ENCODE results near the gene CD164L2.

Gene CD164L2

GRCh38 chr1:27412502-27412901, 29.4 kb upstream of the CD164L2 start (continued):
- TF ChIP-seq, protein P1, sequence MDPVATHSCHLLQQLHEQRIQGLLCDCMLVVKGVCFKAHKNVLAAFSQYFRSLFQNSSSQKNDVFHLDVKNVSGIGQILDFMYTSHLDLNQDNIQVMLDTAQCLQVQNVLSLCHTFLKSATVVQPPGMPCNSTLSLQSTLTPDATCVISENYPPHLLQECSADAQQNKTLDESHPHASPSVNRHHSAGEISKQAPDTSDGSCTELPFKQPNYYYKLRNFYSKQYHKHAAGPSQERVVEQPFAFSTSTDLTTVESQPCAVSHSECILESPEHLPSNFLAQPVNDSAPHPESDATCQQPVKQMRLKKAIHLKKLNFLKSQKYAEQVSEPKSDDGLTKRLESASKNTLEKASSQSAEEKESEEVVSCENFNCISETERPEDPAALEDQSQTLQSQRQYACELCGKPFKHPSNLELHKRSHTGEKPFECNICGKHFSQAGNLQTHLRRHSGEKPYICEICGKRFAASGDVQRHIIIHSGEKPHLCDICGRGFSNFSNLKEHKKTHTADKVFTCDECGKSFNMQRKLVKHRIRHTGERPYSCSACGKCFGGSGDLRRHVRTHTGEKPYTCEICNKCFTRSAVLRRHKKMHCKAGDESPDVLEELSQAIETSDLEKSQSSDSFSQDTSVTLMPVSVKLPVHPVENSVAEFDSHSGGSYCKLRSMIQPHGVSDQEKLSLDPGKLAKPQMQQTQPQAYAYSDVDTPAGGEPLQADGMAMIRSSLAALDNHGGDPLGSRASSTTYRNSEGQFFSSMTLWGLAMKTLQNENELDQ (tag by site-specific recombination; IDR thresholded peaks at IDR 0.05; ENCODE audit: low read depth), result no peak
- TF ChIP-seq ZNF518A (tag by site-specific recombination; conservative IDR thresholded peaks at IDR 0.05; ENCODE audit: low read depth) (no peak), ZBTB21 (tag by site-specific recombination; IDR thresholded peaks at IDR 0.05) (no peak), ZNF529 (tag by site-specific recombination; IDR thresholded peaks at IDR 0.05; ENCODE audit: insufficient replicate concordance) (no peak), ZNF776 (tag by site-specific recombination; IDR thresholded peaks at IDR 0.05; ENCODE audit: borderline replicate concordance) (no peak)

GRCh38 chr1:27410709-27411108, 27.6 kb upstream of the CD164L2 start:
- Histone ChIP-seq H3K36me3 (ENCODE audit: control insufficient read depth in 2 of 2, insufficient read depth in 1 of 2, low read length in 2 of 2) (peaks cover 11 to 86% of the 10 kb centered on the region in 2 experiments), H3K4me1 (ENCODE audit: control insufficient read depth, insufficient read depth, low read length) (no peaks in the 10 kb centered on the region), H3K27ac (ENCODE audit: extremely low read depth, low read depth, low read length) (no peak overlapping the region), H3K9me3 (ENCODE audit: control insufficient read depth, insufficient read depth, low read depth, low read length) (no peaks in the 10 kb centered on the region), H3K4me3 (ENCODE audit: low read depth, low read length) (no peak overlapping the region)
- ChIA-PET CTCF (interaction anchor here (1.9 kb wide), 1 partner anchor 197 kb away, joined by 22 read pairs; no protein-coding TSS in a partner anchor), POLR2A (interaction anchor here (1.5 kb wide), 1 partner anchor 79 kb away, joined by 5 read pairs; the partner anchor contains the start of gene WASF2)
- TF ChIP-seq ZNF394 (tag by site-specific recombination; IDR thresholded peaks at IDR 0.05; ENCODE audit: borderline replicate concordance) (peak; percentile 28; the same call in 1 of the 2 replicates), GLI2 (tag by site-specific recombination; IDR thresholded peaks at IDR 0.05; ENCODE audit: borderline replicate concordance, low read depth) (no peak)

DNA sequence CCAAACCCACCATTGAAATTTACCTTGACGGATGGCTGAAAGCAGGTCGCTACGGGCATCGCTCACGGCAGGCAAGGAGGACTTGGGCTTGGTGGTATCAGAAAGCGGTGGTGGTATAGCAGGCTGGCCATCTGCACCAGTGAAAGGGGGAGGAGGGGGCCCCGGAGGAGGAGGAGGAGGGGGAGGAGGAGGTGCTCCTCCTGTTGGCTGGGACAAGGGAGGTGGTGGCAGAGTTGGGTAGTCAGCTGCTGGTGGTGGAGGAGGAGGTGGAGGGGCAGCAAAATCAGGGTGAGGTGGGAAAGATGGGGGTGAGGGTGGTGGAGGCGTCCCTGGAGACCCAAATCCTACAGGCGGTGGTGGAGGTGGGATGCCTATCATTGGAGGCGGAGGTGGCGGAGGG, 26.5 kb upstream of the CD164L2 start:
- ChIA-PET POLR2A (interaction anchor here (1.5 kb wide), 1 partner anchor 80 kb away, joined by 5 read pairs; the partner anchor contains the start of gene WASF2), CTCF (no interaction called here)
- no peak overlapping the region for H3K4me3 ChIP-seq (ENCODE audit: low read depth, low read length)
- no peak overlapping the region for H3K27ac ChIP-seq (ENCODE audit: extremely low read depth, low read depth, low read length)
- peaks cover 6 to 79% of the 10 kb centered on the region in 2 experiments; a peak in 2 of 3 replicates for H3K36me3 ChIP-seq (ENCODE audit: control insufficient read depth in 2 of 2, insufficient read depth in 1 of 2, low read length in 2 of 2)
- H3K4me1 ChIP-seq (ENCODE audit: control insufficient read depth, insufficient read depth, low read length), result no peaks in the 10 kb centered on the region
- TF ChIP-seq ZNF639 (tag by site-specific recombination; IDR thresholded peaks at IDR 0.05) (no peak), ZNF248 (tag by site-specific recombination; IDR thresholded peaks at IDR 0.05) (no peak), ZNF146 (tag by site-specific recombination; IDR thresholded peaks at IDR 0.05) (no peak), ZNF37A (tag by site-specific recombination; IDR thresholded peaks at IDR 0.05) (no peak), ZNF488 (tag by site-specific recombination; IDR thresholded peaks at IDR 0.05) (no peak), FEZF1 (tag by site-specific recombination; IDR thresholded peaks at IDR 0.05) (no peak), ZFHX2 (tag by site-specific recombination; conservative IDR thresholded peaks at IDR 0.05) (peak; percentile 19; the same call in 1 of the 2 replicates), EGR2 (tag by site-specific recombination; IDR thresholded peaks at IDR 0.05; ENCODE audit: low read depth) (peak; percentile 50), ZNF148 (tag by site-specific recombination; IDR thresholded peaks at IDR 0.05; ENCODE audit: borderline replicate concordance) (no peak)
- TF ChIP-seq, protein P2, sequence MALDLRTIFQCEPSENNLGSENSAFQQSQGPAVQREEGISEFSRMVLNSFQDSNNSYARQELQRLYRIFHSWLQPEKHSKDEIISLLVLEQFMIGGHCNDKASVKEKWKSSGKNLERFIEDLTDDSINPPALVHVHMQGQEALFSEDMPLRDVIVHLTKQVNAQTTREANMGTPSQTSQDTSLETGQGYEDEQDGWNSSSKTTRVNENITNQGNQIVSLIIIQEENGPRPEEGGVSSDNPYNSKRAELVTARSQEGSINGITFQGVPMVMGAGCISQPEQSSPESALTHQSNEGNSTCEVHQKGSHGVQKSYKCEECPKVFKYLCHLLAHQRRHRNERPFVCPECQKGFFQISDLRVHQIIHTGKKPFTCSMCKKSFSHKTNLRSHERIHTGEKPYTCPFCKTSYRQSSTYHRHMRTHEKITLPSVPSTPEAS (tag by site-specific recombination; IDR thresholded peaks at IDR 0.05), result no peak
- no peaks in the 10 kb centered on the region for H3K9me3 ChIP-seq (ENCODE audit: control insufficient read depth, insufficient read depth, low read depth, low read length)

Measured in HEK293 (cell line).